CD4-positive, alpha-beta T cell (primary cell): Measurements from ENCODE around the gene CYP11A1. TPM values are rescaled to one million over a fixed set of nuclear protein-coding genes. Genes with fewer than 3 reads are reported as not detected.

Experiments used
- ATAC-seq: fragments of 200-7000 bp; cut with Tn5 transposase; one replicate; pipeline ENCODE4 v1.10.0; 2022; ENCODE audit warnings: mild to moderate bottlenecking; ENCODE audit not compliant: poor library complexity
- CTCF ChIA-PET: fragments of 350-600 bp; sonication (Branson Sonifier 250); formaldehyde crosslinking; loops from one replicate; lab custom pipeline; 2021; ENCODE audit warnings: antibody characterized with exemption, inconsistent platforms; lab: Charles Lee
- POLR2A ChIA-PET: fragments of 350-600 bp; sonication (Branson Sonifier 250); formaldehyde crosslinking; loops from one replicate; lab custom pipeline; 2021; ENCODE audit warnings: antibody characterized with exemption, inconsistent platforms; lab: Charles Lee
- DNase-seq, 14 experiments: peaks; one replicate each; pipeline ENCODE4 v3.0.0-alpha.2; 2013 to 2020; ENCODE audit warnings: mixed read lengths in 2 of 14
- H3K27ac ChIP-seq, 2 donors: one replicate each; pipeline versions ENCODE4 v1.5.1 to v1.7.0; 2013; ENCODE audit warnings: low read length in 2 of 2, low read depth in 1 of 2, mild to moderate bottlenecking in 1 of 2
- H3K27me3 ChIP-seq, 2 experiments: 1 replicate in 1 of 2; 2 replicates in 1 of 2; pipeline versions ENCODE4 v1.6.1 to v1.7.0; 2013; ENCODE audit warnings: low read length in 2 of 2, control low read depth in 1 of 2, mild to moderate bottlenecking in 1 of 2, moderate library complexity in 1 of 2; ENCODE audit not compliant: insufficient read depth in 2 of 2, control insufficient read depth in 1 of 2
- H3K36me3 ChIP-seq: one replicate; pipeline ENCODE4 v1.6.1; 2013; ENCODE audit warnings: low read length, control low read depth; ENCODE audit not compliant: insufficient read depth
- H3K4me1 ChIP-seq: one replicate; pipeline ENCODE4 v1.6.1; 2013; ENCODE audit warnings: low read length, control low read depth; ENCODE audit not compliant: insufficient read depth
- H3K4me3 ChIP-seq: one replicate; pipeline ENCODE4 v1.5.1; 2013; ENCODE audit warnings: mild to moderate bottlenecking, low read length, moderate library complexity
- H3K9me3 ChIP-seq, 2 experiments: 1 replicate in 1 of 2; 2 replicates in 1 of 2; pipeline versions ENCODE4 v1.6.1 to v1.7.0; 2013; ENCODE audit warnings: low read length in 2 of 2, mild to moderate bottlenecking in 2 of 2, control low read depth in 1 of 2, moderate library complexity in 1 of 2; ENCODE audit not compliant: control insufficient read depth in 1 of 2, insufficient read depth in 1 of 2
- H3K27ac Mint-ChIP-seq: one replicate; pipeline ENCODE4 v1.8.0; 2020; ENCODE audit warnings: mixed read lengths
- H3K27me3 Mint-ChIP-seq: one replicate; pipeline ENCODE4 v1.8.0; 2021; ENCODE audit warnings: mixed read lengths
- H3K36me3 Mint-ChIP-seq: one replicate; pipeline ENCODE4 v1.8.0; 2021; ENCODE audit warnings: low read depth, mixed read lengths
- H3K4me1 Mint-ChIP-seq: one replicate; pipeline ENCODE4 v1.8.0; 2021; ENCODE audit warnings: low read depth, mixed read lengths
- H3K4me3 Mint-ChIP-seq: one replicate; pipeline ENCODE4 v1.8.0; 2020; ENCODE audit warnings: mild to moderate bottlenecking, mixed read lengths
- H3K9me3 Mint-ChIP-seq: one replicate; pipeline ENCODE4 v1.8.0; 2020; ENCODE audit warnings: mixed read lengths
- intact Hi-C, 2 experiments: fragments of 100-400 bp; cut with DNase I in 1 of 2; cut with micrococcal nuclease in 1 of 2; formaldehyde crosslinking; loops; one replicate each; pipeline versions ENCODE4 v1.15.1 to v1.9.0; 2023 to 2025; cut with DNase I, micrococcal nuclease
- total RNA-seq, 174 experiments: library from RNA in 2 of 174; stranded (reverse) in 2 of 174; gene quantifications; one replicate each; pipeline ENCODE4 v1.2.3 and lab custom pipeline; 2021 to 2026
- TF ChIP-seq, protein P1 (sequence below): fragments of 200-600 bp; IDR thresholded peaks from one replicate; pipeline ENCODE4 v1.8.0; 2022; ENCODE audit warnings: antibody characterized with exemption, mild to moderate bottlenecking

CYP11A1 gene
- total RNA-seq, 2 experiments from 2014 or later = not detected

DNA sequence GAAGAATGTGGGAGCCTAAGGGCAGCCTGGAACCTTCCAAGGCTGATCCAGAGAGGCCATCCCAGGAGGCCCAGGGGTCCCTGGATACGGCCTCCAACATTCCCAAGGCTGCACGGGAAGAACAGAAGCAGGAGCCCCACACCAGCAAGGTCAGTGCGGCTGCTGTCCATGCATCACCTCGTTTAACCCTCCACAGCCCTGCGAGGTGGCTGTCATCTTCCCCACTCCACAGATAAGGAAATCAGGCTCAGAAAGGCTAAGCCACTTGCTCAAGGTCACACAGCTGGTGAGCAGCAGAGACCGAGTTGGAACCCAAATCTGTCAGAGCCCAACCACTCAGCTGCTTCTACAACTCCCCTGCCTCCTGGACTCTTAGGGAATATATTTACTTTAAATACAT is 44.7 kb upstream of the CYP11A1 start:
- no peak for ATAC-seq

DNA sequence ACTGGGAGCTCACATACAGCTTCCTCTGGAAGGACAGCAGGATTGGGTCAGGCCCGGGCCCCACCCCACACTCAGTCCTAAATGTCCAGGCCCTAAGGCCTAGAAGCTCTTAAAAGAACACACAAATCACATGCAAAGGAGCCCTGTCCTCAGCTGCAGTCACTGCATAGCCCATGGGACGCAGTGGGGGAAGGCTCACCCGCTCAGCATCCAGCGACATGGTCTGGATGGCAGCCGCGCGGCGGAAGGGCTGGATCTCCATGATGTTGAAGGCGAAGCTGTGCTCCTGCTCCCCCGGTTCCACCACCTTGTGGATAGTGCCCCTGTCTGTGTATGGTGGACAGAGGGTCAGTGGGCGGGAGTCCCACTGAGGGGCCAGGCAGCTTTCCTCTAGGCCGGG is 44.2 kb upstream of the CYP11A1 start:
- DNase-seq (no peak), ATAC-seq (no peak)
- Histone ChIP-seq H3K4me3 (no peak overlapping the region), H3K4me1 (no peaks in the 10 kb centered on the region), H3K27ac (no peak overlapping the region), H3K27me3 (no peaks in the 10 kb centered on the region), H3K9me3 (no peaks in the 10 kb centered on the region), H3K36me3 (peaks cover 4% of the 10 kb centered on the region)
- TF ChIP-seq, protein P1, sequence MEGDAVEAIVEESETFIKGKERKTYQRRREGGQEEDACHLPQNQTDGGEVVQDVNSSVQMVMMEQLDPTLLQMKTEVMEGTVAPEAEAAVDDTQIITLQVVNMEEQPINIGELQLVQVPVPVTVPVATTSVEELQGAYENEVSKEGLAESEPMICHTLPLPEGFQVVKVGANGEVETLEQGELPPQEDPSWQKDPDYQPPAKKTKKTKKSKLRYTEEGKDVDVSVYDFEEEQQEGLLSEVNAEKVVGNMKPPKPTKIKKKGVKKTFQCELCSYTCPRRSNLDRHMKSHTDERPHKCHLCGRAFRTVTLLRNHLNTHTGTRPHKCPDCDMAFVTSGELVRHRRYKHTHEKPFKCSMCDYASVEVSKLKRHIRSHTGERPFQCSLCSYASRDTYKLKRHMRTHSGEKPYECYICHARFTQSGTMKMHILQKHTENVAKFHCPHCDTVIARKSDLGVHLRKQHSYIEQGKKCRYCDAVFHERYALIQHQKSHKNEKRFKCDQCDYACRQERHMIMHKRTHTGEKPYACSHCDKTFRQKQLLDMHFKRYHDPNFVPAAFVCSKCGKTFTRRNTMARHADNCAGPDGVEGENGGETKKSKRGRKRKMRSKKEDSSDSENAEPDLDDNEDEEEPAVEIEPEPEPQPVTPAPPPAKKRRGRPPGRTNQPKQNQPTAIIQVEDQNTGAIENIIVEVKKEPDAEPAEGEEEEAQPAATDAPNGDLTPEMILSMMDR = no peak
- Mint-ChIP-seq H3K4me1 (no peaks in the 10 kb centered on the region), H3K36me3 (no peaks in the 10 kb centered on the region), H3K4me3 (no peak overlapping the region), H3K27me3 (no peaks in the 10 kb centered on the region), H3K9me3 (no peaks in the 10 kb centered on the region), H3K27ac (no peak overlapping the region)
- intact Hi-C loops = no loop called here
- POLR2A ChIA-PET = no interaction called here
- CTCF ChIA-PET = no interaction called here

More for the DNA sequence above, 44.7 kb upstream of the CYP11A1 start:
- Mint-ChIP-seq H3K4me3 (no peak overlapping the region), H3K4me1 (no peaks in the 10 kb centered on the region), H3K9me3 (no peaks in the 10 kb centered on the region), H3K36me3 (no peaks in the 10 kb centered on the region), H3K27ac (no peak overlapping the region), H3K27me3 (no peaks in the 10 kb centered on the region)
- H3K4me3 ChIP-seq = no peak overlapping the region
- DNase-seq = no peak
- no peaks in the 10 kb centered on the region for H3K27me3 ChIP-seq
- no peaks in the 10 kb centered on the region for H3K4me1 ChIP-seq
- CTCF ChIA-PET = no interaction called here
- POLR2A ChIA-PET = no interaction called here
- no peak overlapping the region for H3K27ac ChIP-seq
- intact Hi-C loops = no loop called here
- TF ChIP-seq, protein P1 = no peak
- H3K9me3 ChIP-seq = no peaks in the 10 kb centered on the region
- H3K36me3 ChIP-seq = peaks cover 4% of the 10 kb centered on the region

DNA sequence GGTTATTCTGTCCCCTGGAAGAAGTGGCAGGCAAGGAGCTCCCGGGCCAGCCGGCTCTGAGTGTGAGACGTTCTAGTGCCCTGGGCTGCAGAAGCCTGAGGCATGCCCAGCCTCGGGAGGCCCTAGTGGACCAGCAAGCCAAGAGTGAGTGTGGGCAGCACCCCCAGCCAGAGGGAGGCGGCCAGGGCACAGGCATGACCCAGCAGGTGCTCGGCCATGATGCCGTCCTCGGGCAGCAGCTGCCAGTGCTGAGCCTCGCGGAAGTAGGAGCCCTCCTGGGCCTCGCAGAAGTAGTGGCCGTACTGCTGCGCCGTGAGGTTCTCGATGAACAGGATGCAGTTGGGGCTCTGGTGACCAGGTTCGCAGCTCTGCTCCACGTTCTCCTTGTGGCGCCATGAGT is 43.1 kb upstream of the CYP11A1 start:
- POLR2A ChIA-PET = no interaction called here

More for the DNA sequence above, 43.1 kb upstream of the CYP11A1 start:
- H3K4me3 Mint-ChIP-seq = no peak overlapping the region
- H3K9me3 ChIP-seq = no peaks in the 10 kb centered on the region
- no peaks in the 10 kb centered on the region for H3K4me1 Mint-ChIP-seq
- no peak for DNase-seq
- no peaks in the 10 kb centered on the region for H3K36me3 ChIP-seq
- no peak overlapping the region for H3K27ac ChIP-seq
- CTCF ChIA-PET = interaction anchor here (0.6 kb wide), 1 partner anchor 93 kb away, joined by 4 read pairs; no protein-coding TSS in a partner anchor
- no peaks in the 10 kb centered on the region for H3K27me3 Mint-ChIP-seq
- H3K4me3 ChIP-seq = no peak overlapping the region
- TF ChIP-seq, protein P1 = no peak
- intact Hi-C loops = no loop called here
- no peaks in the 10 kb centered on the region for H3K36me3 Mint-ChIP-seq
- no peak for ATAC-seq
- no peaks in the 10 kb centered on the region for H3K27me3 ChIP-seq
- no peaks in the 10 kb centered on the region for H3K9me3 Mint-ChIP-seq
- no peaks in the 10 kb centered on the region for H3K4me1 ChIP-seq
- H3K27ac Mint-ChIP-seq = no peak overlapping the region
